IMR-90 (cell line): ENCODE results near the gene MYEOV. TPM values are rescaled to one million over a fixed set of nuclear protein-coding genes. Genes with fewer than 3 reads are reported as not detected.

Source experiments
- BHLHE40 ChIP-seq: fragments of 150-350 bp; IDR thresholded peaks from 2 replicates; pipeline ENCODE4 v1.6.1; 2016; ENCODE audit warnings: mild to moderate bottlenecking, low read depth, low read length
- ELK1 ChIP-seq: fragments of 150-350 bp; IDR thresholded peaks from 2 replicates; pipeline ENCODE4 v1.6.1; 2016; ENCODE audit warnings: low read depth, mild to moderate bottlenecking, low read length, moderate library complexity, borderline replicate concordance
- MAFK ChIP-seq: IDR thresholded peaks from 2 replicates; pipeline ENCODE4 v1.6.1; 2012; ENCODE audit warnings: low read depth, low read length, improper control_type of control experiment
- POLR2A ChIP-seq: IDR thresholded peaks from 2 replicates; pipeline ENCODE4 v1.6.1; 2012; ENCODE audit warnings: mild to moderate bottlenecking, low read depth, low read length
- RCOR1 ChIP-seq: IDR thresholded peaks from 2 replicates; pipeline ENCODE4 v1.6.1; 2012; ENCODE audit warnings: mild to moderate bottlenecking, low read length, improper control_type of control experiment; ENCODE audit not compliant: insufficient replicate concordance
- RFX5 ChIP-seq: IDR thresholded peaks from 2 replicates; pipeline ENCODE4 v1.8.0; 2012; ENCODE audit warnings: low read depth, mild to moderate bottlenecking, low read length, moderate library complexity
- SMC3 ChIP-seq: fragments of 150-350 bp; IDR thresholded peaks from 2 replicates; pipeline ENCODE4 v1.6.1; 2016; ENCODE audit warnings: low read depth, mild to moderate bottlenecking, antibody characterized with exemption, low read length, moderate library complexity
- polyA plus RNA-seq, 3 experiments: library from polyadenylated mRNA; depleted of rRNA; stranded (reverse); fragments of >200 nt; gene quantifications; 2 replicates each; pipeline ENCODE4 v1.2.3, GENCODE V29; 2012; ENCODE audit warnings: low replicate concordance in 1 of 3
- total RNA-seq: library from RNA; depleted of rRNA; stranded (reverse); fragments of >200 nt; gene quantifications from 2 replicates; pipeline ENCODE4 v1.2.3, GENCODE V29; 2012; rRNA removed

MYEOV gene
- total and polyA plus RNA-seq, 2 of the 4 experiments (the other 2 are of a cell fraction) = 5.8 to 6.8 TPM

DNA sequence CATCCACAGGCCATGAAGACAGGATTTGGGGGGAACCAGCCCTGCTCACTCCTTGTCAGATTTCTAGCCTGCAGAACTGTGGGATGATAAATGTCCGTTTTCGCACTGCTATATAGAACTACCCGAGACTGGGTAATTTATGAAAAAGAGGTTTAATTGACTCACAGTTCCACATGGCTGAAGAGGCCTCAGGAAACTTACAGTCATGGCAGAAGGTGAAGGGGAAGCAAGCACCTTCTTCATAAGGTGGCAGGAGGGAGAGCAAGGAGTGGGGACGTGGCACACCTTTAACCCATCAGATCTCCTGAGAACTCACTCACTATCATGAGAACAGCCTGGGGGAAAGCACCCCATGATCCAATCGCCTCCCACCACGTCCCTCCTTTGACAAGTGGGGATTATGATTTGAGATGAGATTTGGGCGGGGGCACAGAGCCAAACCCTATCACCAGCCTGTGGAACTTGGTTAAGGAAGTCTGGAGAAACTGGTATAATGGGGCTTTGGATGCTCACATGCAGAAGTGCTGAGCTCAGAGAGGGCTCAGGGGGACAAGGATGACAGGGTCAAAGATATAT, 50.7 kb downstream of the MYEOV start (continued):
- TF ChIP-seq ELK1 (no peak), RCOR1 (no peak), POLR2A (no peak), RFX5 (no peak), MAFK (no peak), BHLHE40 (no peak), SMC3 (no peak)

Other genes with a start within 250 kb of the MYEOV start
- 3.1 and 3.4 TPM in 2 replicates for gene TPCN2, start 245.2 kb upstream of the MYEOV start, total RNA-seq
- 6.9 and 8.0 TPM in 2 replicates for gene TPCN2, start 245.2 kb upstream of the MYEOV start, polyA plus RNA-seq (2012; rRNA removed)
- gene SMIM38, start 138.2 kb upstream of the MYEOV start, total RNA-seq = under 0.01 and 0.28 TPM in 2 replicates
- gene SMIM38, start 138.2 kb upstream of the MYEOV start, polyA plus RNA-seq (2012; rRNA removed) = 0.05 and 0.07 TPM in 2 replicates
- gene LINC01488, start 187.5 kb downstream of the MYEOV start, total RNA-seq = not detected in 2 replicates
- gene LINC01488, start 187.5 kb downstream of the MYEOV start, polyA plus RNA-seq (2012; rRNA removed) = not detected in 2 replicates